KBM-7 (cell line): ENCODE data around the gene PIGQ.

Experiments
- DNase-seq: peaks from one replicate; pipeline ENCODE4 v3.0.0-alpha.2; 2015
- in situ Hi-C: fragments of 300-500 bp; cut with MboI; formaldehyde crosslinking; loops from 2 replicates; pipeline ENCODE4 v1.14.3; 2020; ENCODE audit warnings: low sequenced_read_pairs, low pct_unique_long_range_greater_than_20kb, mixed read lengths

PIGQ gene

GRCh38 chr16:617855-618254 is 48.1 kb downstream of the PIGQ start:
- no peak for DNase-seq
- in situ Hi-C loops = no loop called here

GRCh38 chr16:619476-620100 is 49.8 kb downstream of the PIGQ start:
- in situ Hi-C loops = no loop called here
- DNase-seq = no peak

- in situ Hi-C loops = no loop called here
These were observed 51.1 kb downstream of the PIGQ start for GRCh38 chr16:620700-621525.

GRCh38 chr16:621526-622105 is 51.8 kb downstream of the PIGQ start:
- DNase-seq = no peak

More at GRCh38 chr16:620700-621525, 51.1 kb downstream of the PIGQ start:
- no peak for DNase-seq

DNA sequence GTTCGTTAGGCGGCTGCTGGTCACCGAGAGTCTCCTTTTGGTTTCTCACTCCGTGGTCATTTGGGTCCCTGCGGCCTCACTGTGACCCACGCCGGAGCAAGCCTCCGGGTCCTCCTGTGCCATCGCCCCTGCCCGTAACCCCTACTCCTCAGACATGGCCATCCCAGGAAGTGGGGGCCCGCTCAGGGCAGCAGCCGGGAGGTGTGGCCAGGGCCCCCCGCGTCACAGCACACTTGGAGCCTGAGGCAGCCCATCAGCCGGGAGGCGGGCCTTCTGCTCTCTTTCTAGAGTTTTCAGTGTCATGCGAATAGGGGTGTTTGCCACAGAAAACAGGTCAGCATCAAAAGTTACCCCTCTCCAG is 53.1 kb downstream of the PIGQ start:
- DNase-seq = no peak
- in situ Hi-C loops = no loop called here

More at GRCh38 chr16:621526-622105, 51.8 kb downstream of the PIGQ start:
- in situ Hi-C loops = no loop called here

GRCh38 chr16:624526-625070 is 54.8 kb downstream of the PIGQ start:
- in situ Hi-C loops = no loop called here
- DNase-seq = no peak

- DNase-seq = no peak
- in situ Hi-C loops = no loop called here
These were observed 55.6 kb downstream of the PIGQ start for GRCh38 chr16:625117-625976.

GRCh38 chr16:625977-626765 is 56.4 kb downstream of the PIGQ start:
- DNase-seq = no peak
- in situ Hi-C loops = no loop called here

GRCh38 chr16:626787-627453 is 57.2 kb downstream of the PIGQ start:
- in situ Hi-C loops = no loop called here
- DNase-seq = no peak

- no peak for DNase-seq
- in situ Hi-C loops = no loop called here
These were observed 57.9 kb downstream of the PIGQ start for GRCh38 chr16:627454-628239.

DNA sequence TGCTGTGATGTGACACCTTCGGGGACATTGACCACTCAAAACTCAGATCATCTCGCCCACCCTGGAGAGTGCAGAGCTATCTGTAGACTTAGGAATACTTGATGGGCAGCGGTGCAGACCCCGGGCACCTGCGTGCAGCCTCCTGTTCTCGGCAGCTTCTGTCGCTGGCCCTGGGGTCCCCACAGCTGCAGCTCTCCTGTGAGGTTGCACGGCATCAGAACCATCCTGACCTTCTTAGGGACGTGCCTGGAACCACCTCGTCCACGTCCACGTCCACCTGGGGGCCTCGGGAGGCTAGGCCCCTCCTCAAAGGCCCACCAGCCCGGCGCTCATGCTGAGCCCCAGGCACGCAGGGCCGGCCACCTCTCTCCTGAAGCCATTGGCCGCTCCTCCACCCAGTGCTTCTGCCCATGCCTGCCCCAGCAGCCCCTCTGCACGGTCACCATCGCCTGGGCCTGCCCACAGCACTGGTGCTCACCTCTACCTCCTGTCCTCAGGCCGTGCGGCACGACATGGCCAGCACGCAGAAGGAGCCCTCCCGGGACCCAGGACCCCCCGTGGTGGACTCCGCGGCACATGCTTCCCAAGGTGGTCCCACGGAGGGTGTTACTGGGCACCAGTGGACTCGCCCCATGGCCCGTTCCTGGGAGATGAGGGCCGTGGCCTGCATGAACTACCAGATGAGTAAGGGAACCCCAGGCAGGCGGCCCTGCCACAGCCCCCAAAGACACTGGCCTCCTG is 58.7 kb downstream of the PIGQ start:
- in situ Hi-C loops = no loop called here
- no peak for DNase-seq

DNA sequence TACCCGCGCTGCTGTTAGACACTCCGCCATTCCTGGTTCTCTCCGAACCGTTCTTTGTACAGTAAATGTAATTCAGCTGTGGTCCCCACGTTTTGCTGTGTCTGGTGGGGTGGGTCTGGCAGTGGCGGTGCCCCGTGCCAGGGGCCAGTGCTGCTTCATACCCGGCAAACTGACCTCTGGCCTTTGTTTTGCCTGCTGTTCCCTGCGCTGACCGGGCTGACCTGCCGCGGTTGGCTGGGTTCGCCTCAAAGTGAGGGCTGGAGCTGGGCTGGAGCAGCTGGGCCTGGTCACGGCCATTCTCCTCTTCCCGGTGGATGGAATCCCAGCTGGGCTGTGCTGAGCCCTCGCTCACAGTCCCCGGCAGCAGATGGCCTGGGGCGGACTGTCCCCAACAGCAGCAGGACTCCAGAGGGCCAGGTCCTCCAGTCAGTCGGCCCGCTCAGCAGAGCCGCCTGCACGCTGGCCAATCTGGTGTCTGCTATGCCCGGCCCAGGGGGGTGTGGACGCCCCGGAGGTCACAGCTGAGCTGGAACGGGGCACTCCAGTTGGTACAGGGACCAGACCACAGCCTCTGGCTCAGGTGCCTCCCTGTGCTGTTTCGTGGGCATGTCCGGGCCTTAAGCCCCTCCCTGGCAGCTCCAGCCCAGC is 59.5 kb downstream of the PIGQ start:
- no peak for DNase-seq
- in situ Hi-C loops = no loop called here

GRCh38 chr16:629833-630248 is 60.1 kb downstream of the PIGQ start:
- in situ Hi-C loops = no loop called here
- DNase-seq = no peak

- in situ Hi-C loops = no loop called here
- no peak for DNase-seq
These were observed 60.6 kb downstream of the PIGQ start for GRCh38 chr16:630249-630814.

GRCh38 chr16:630815-631405 is 61.1 kb downstream of the PIGQ start, which contains the start of gene WFIKKN1:
TSS of gene WFIKKN1 (plus strand) at chr16:630985. CDS start at chr16:631254, 269 bp downstream.
- no peak for DNase-seq
- in situ Hi-C loops = no loop called here
